Jurkat, Clone E6-1 (cell line): Measurements from ENCODE around the gene DIO1.

Experiments
- DNase-seq: peaks from one replicate; pipeline ENCODE4 v3.0.0-alpha.2; 2011; ENCODE audit warnings: low read depth, low spot score
- H3K4me3 ChIP-seq: 2 replicates; pipeline ENCODE4 v1.5.1; 2011; ENCODE audit warnings: mild to moderate bottlenecking, low read length, control low read depth, moderate library complexity

The DIO1 gene

DNA sequence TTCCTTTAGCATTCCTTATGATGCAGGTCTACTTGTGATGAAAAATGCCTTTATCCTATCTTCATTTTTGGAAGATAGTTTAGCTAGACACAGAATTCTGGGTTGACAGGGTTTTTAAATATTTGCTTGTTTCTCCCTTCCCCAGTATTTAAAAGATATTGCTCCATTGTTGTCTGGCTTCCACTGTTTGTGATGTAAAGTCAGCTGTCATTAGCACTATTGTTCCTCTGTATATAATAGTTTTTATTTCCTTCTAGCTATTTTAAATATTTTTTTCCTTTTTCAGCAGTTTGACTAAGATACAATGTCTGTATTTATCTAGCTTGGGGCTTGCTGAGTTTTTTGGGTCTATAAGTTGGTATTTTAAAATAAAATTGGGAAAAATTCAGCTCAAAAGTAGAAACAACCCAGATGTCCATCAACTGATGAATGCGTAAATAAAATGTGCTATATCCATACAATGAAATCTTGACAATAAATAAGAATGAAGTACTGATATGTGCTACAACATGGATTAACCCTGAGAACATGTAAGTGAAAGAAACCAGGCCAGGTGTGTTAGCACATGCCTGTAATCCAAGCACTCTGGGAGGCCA is 40.3 kb downstream of the DIO1 start:
- no peak for DNase-seq
- H3K4me3 ChIP-seq: no peak overlapping the region

DNA sequence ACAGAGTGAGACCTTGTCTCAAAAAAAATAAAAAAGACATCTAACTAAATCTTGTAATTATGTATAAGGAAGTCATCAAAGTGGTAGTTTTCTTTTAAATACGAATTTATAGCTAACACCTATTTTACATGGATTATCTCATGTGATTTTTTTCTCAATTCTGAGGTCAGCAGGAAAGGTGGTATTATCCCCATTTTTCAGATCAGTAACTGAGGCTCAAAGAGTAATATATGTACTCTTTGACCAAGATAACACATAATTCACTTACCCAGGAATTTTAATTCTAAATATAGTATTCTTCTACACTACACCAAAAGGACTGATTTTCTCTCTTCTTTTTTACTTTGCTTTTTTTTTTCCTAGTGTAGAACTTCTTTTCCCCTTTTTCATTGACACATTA is 42.4 kb downstream of the DIO1 start:
- H3K4me3 ChIP-seq: no peak overlapping the region

DNA sequence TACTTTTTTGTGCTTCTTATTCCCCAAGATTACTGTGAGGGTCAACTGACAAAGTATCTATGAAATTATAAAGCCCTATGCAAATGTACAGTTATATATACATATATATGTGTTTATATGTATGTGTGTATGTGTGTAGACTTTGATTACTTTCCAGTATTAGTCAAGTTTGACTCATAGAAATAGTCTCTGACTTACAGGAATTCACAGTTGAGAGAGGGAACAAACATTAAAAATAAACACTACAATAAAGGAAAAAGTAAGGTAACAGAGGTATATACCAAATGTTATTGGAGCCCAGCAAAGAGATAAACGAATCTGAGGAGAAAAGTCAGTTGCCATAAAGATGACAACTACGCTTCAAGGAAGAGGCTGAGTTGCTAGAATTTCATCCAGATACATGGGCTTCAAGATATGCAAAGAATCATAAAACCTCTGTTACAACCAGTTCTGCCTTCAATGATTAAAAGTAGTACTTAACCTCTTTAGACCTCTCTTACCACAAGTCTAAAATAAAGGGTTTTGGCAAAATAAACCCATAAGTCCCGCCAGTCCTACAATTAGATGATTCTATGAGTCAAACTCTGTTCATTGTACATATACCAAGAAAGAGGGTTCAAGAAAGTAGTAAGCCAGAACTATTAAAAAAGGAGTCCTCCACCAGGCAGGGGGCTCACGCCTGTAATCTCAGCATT is 44.3 kb downstream of the DIO1 start:
- no peak overlapping the region for H3K4me3 ChIP-seq
- DNase-seq: no peak

More for the DNA sequence above, 42.4 kb downstream of the DIO1 start:
- DNase-seq: no peak

DNA sequence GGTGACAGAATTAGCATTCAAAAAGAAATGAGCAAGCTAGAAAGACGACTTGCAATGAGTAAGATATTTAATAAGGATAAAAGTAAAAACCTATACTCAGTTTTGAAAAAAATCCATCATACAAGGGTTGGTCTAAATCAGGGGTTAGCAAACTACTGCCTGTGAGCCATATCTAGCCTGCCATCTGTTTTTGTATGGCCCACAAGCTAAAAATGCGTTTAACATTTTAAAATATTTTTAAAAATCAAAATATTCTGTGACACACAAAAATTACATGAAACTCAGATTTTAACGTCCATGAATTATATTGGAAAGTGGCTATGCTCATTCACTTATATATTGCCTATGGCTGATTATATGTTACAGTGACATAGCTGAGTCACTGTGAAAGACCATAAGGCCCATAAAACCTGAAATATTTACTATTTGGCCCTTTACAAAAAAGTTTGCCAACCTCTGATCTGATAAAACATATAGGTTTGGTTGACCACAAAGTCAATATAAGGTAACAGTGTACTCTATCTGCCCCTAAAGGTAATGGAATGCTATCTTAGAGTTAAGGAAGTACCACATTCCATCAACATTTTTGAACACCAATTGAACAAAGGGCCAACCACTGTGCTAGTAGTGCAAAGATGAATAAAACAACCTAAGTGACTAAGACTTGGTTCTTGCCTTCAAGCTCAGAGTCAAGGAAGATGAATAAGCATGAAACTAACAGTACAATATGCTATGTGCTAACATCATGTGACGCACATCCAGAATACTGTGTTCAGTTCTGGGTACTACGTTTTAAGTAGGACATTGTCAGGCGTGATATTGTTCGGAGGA is 48.4 kb downstream of the DIO1 start:
- no peak for DNase-seq
- H3K4me3 ChIP-seq: no peak overlapping the region

DNA sequence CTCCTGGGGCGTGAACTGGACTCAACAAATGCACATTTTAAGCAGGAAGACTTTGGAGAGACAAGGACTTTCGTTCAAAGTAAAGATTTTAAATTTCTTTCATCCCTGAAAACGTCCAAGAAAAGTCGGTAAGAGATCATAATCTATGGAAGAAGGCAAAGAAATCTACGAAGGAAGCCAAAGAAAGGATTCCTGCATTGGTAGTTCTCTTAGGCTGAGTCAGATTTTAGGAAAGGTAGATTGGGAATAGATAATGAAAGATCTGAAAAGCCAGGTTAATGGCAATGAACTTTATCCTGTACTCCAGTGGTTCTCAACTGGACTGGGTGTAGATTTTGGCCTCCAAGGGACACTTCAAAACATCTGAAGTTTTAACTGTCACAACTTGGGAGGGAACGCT is 49.1 kb downstream of the DIO1 start:
- DNase-seq: no peak
- no peak overlapping the region for H3K4me3 ChIP-seq

DNA sequence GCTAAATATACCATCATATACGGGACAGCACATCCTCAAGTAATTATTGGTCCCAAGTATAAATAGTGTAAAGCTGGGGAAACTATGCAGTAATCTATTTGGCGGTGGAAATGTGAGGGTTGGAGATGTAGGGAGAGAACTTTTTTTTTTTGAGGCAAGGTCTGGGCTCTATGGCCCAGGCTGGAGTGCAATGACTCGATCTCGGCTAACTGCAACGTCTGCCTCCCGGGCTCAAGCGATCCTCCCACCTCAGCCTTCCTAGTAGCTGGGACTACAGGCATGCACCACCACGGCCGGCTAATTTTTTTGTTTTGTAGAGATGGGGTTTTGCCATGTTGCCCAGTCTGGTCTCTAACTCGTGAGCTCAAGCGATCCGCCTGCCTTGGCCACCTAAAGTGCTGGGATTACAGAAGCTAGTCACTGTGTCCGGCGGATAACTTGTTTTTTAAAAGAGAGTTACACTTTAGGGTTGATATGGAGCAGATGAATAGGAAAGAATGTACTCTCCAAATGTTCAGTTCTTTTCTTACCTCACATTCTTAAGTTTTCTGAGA is 49.6 kb downstream of the DIO1 start:
- no peak overlapping the region for H3K4me3 ChIP-seq

DNA sequence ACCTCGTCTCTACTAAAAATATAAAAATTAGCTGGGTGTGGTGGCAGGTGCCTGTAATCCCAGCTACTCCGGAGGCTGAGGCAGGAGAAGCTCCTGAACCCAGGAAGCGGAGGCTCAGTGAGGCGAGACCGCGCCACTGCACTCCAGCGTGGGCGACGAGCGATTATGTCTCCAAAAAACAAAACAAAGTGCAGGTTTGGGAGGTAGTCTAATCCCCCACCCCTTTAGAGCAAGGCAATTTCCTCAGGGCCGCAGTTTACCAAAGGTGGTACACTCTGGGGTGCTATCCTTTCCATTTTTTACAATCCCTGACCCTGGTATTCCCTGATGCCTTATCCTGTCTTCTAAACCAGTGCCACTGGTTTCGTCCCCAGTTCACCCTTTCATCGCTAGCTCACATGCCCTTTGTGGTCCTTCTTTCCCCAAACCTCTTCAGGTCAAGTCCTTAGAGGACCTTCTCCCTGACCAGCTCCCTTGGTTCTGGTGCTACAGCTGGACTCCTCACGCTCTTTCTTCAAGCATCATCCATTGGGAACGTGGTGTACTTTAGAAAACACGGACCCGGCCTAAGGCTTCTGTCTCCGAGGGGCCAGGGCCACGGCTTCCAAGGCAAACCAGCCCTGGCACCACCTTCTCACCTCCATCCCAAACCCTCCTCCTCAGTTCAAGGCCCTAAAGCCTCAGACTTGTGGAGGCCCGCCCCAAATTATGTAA is 50.6 kb downstream of the DIO1 start:
- peak overlapping the region; percentile 70 for H3K4me3 ChIP-seq
- DNase-seq: no peak

More for the DNA sequence above, 49.6 kb downstream of the DIO1 start:
- DNase-seq: no peak

DNA sequence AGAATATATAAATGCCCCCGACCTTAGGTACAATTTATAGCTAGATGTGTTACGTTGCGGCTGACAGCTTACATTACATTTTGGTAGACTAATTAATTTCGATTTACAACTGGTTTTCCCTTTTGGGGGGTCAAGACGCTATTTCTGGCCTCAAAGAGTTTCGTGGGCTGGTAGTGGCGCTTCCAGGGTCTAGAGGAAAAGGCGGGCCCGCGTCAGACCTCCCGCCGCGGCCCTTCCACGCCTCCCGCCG is 51.1 kb downstream of the DIO1 start:
- H3K4me3 ChIP-seq: peak overlapping the region; percentile 70
- DNase-seq: no peak

DNA sequence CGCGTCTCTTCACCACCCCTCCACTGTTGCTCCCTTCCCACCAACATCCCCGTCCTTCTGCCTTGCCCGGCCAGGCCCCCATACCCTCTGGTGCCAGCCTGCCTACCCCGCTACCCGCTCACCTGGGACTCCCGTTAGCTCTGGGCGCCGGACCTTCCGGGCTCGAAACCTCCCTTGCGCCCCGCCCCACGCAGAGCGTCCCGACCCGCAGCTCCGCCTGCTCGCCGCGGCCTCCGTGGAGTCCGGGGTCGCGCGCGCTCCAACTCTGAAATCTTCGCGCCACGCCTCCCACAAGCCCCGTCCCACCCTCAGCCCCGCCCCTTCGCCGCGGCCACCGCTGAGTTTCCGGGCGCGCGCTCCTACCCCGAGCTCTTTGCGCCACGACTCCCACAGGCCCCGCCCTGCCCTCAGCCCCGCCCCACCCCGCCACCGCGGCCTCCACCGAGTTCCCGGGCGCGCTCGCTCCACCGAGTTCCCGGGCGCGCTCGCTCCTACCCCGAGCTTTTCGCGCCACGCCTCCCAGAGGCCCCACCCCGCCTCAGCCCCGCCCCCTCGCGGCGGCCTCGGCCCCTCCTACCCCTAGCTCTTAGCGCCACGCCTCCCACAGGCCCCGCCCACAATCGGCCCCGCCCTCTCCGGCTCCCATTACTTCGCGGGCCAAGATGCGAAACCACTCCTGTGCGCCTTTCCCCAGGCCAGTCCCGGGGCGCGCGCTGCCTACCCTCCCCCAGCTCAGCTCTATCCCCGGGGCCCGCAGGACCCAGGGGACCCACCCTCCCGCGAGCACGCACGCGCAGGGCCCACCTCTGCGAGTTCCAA is 51.7 kb downstream of the DIO1 start, which contains the start of gene IFT25:
IFT25 (minus strand) TSS at position 267 of the 819 bp plus-strand sequence. CDS start 5,617 bp downstream, outside the sequence.
- peak; percentile 89 for DNase-seq
- peak within 1 kb of the TSS; percentile 70 for H3K4me3 ChIP-seq

DNA sequence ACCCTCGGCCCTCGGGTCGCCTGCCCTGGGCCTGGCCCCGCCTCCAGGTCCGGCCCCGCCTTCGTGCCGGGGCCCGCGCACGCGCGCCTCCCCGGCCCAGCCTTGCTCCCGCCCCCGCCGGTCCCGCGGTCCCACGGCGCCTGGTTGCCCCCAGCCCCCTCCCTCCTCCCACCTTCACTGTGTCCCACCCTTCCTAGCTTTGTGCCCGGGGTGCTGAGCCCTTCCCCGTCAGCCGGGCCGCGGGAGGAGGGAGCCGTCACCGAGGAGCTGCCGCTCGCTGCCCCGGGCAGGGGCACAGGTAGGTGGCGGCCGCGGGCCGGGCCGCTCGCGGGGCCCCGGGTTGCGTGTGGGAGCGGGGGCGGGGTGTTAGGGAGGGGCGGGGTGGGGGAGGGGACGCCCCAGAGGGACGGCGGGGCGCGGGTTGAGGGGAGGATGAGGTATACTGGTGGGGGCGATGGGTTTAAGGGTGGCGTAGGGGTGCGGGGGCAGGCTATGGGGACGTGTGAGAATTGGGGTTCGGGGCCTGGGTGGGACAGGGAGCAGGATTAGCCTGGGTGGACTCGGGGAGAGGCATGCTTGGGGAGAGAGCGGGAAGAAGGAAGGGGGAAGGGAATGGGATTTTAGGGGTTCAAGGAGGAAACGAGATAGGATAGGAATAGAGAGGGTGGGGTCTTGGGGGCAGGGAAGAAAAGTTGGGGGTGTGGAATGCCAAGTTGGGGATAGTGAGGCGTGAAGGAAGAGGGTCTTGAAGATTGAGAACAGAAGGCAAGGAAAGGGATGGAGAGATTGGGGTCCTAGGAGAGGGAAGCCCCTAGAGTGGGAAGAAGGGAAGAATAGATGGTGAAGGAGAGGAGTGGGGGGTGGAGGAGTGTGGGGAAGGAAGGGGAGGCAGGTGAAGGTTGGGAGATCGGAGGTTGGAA is 52.5 kb downstream of the DIO1 start, which contains the start of gene LRRC42:
LRRC42 (plus strand) TSS at position 99 of the 920 bp plus-strand sequence. CDS start 5,650 bp downstream, outside the sequence.
- peak within 1 kb of the TSS; percentile 70 for H3K4me3 ChIP-seq
- DNase-seq: no peak

DNA sequence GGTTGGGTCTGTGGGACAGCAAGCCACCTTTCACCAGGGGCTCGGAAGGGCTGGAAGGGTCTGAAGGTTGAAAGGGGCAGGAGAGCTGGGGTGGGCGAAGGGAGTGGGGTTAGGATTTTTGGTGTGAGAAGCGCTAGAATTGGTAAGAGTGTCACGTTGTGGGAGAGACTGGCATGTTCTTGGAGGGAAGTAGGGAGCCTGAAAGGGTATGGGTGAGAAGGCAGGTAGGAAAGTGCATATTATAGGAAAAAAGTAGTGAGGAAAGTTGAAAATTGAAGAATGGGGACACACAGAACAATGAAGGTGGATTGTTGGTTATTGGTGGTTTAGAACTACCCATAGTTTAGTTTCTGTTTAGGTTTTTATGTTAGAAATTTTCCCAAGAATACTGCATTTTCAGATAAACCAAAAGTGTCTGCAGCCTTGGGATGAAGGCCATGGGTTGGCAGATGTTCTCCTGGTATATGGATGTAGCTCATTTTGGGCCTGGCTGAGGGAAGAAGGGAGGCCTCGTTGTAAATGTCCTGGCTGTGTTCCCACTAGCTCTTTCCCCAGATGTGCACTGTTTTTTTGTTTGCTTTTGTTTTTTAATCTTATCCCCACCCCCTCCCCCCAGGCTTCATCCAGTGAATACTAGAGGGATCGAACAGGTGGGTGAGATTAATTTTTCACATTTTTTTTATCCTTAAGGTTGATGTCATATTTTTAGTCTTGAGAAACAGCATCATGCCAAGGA is 53.4 kb downstream of the DIO1 start:
- DNase-seq: no peak
- peak overlapping the region; percentile 70 for H3K4me3 ChIP-seq

DNA sequence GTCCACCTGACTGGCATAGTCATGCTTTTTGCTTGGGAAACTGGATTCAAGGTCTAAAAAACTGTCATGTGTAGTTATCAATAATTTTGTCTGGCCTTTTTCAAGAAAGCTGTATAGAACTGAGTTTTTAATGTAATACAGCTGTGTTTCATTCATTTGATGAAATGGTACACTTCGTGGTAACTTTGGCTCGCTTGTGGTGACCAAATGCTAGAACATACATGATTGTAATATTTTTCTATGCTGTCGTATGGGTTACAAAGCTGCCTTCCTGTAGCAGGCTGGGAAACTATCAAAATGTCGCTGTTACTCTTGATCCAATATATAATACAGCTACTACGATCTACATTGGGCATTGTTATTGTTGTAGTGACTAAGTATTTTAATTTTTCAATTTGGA is 54.3 kb downstream of the DIO1 start:
- H3K4me3 ChIP-seq: no peak overlapping the region
- DNase-seq: no peak

DNA sequence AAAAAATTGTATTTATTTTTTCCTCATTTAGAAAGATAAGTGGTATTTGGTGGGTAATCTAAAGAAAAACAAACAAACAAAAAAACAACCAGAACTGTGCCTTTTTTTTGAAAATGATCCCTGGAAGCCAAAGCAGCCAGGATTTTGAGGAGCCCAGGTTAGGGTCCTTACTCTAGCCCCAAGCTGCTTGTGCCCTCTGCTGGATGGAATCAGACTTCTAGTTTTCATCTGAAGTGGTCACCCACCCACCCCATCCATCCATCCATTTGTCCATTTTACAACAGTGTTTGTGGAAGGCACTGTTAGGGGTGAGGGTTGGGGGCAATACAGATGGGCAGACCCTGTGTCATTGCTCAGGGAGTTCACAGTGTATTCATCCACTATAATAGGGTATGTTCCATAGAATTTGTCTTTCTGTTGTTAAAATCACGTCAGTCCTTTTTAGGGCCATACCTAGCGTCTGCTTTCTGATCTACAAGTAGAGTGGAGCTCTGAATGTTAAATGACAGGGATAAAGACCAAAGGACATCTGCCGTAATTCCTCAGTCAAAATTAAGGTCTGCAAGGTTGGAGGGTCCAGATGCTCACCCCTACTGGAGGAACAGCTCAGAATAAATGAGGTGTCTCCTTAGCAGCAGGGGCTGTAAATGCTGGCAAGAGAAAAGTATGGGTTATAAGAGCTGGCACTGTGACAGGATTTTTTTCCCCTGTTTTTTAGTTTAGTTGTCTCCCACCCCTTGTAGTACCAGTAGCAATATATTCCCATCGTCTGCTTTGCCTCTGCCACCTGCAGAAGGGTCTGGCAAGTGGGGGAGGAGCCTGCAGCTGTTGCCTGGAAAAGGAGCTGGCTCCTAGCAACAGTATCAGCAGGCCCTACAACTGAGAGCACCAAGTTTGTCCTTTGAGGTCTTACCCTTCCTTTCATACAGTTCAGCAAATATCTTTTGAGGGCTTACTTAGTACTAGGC is 55.3 kb downstream of the DIO1 start:
- H3K4me3 ChIP-seq: no peak overlapping the region
- DNase-seq: peak; percentile 27

DNA sequence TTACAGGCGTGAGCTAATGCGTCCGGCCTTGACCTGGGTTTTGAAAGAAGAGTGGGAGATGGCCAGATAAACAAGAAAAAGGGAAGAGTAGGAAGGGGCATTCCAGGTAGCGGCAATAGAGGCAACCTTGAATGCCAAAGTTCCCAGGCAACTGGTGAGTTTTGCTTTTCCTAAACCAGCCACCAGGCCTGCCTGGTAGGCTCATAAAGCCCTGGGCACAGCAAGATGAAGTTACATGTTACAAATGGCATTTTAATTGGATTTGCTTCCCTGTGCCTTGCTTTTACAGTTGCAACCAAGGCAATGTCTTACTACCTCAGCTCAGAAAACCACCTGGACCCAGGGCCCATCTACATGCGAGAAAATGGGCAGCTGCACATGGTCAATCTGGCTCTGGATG is 57.7 kb downstream of the DIO1 start:
- H3K4me3 ChIP-seq: no peak overlapping the region
- DNase-seq: no peak

DNA sequence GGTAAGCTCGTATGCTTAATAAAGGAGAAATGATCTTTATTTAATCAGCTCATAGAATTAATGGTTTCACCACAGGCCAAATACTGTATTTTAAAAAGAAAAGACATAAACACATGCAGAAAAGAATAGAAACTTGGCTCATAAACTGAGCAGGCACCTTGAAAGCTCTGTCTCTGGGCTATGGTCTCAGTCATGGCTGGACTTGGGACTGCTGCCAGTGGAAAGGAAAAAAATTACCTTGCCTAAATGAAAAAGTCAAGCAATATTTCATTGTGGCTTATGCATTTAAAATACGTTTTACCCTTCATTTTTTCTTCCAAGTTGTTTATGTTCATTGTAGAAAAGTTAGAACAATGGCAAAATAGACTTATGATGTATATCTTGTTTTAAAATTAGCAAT is 60.1 kb downstream of the DIO1 start:
- H3K4me3 ChIP-seq: no peak overlapping the region
- no peak for DNase-seq
